GM12874 (cell line): Measurements from ENCODE around the gene DHX8.

Experiments used
- CTCF ChIP-seq: IDR thresholded peaks from 2 replicates; pipeline ENCODE4 v1.5.1; 2011; ENCODE audit warnings: low read depth, mild to moderate bottlenecking, control low read depth, low read length, moderate library complexity; ENCODE audit not compliant: insufficient read depth

The DHX8 gene

GRCh38 chr17:43524945-43525575 lies 41.3 kb downstream of the DHX8 start:
- TF ChIP-seq CTCF: no peak

- TF ChIP-seq CTCF: no peak
Measured at GRCh38 chr17:43526886-43527648, 43.3 kb downstream of the DHX8 start.

- no peak for TF ChIP-seq CTCF
Measured at GRCh38 chr17:43528319-43528987, 44.7 kb downstream of the DHX8 start.

- TF ChIP-seq CTCF: no peak
Measured at GRCh38 chr17:43528988-43529814, 45.4 kb downstream of the DHX8 start.

GRCh38 chr17:43529947-43530287 lies 46.1 kb downstream of the DHX8 start:
- no peak for TF ChIP-seq CTCF

GRCh38 chr17:43530288-43531081 lies 46.7 kb downstream of the DHX8 start:
- TF ChIP-seq CTCF: no peak
